GM12864 (cell line): Measurements from ENCODE around the gene EVI5L.
A peak's percentile ranks its signal among the peaks of the same experiment; 100 is the strongest.

Experiments used
- DNase-seq: peaks from one replicate; pipeline ENCODE4 v3.0.0-alpha.2; 2011; ENCODE audit warnings: low read depth
- H3K4me3 ChIP-seq: 2 replicates; pipeline ENCODE4 v1.5.1; 2011; ENCODE audit warnings: mild to moderate bottlenecking, low read depth, low read length, control low read depth
- CTCF ChIP-seq: IDR thresholded peaks from 2 replicates; pipeline ENCODE4 v1.5.1; 2011; ENCODE audit warnings: low read depth, mild to moderate bottlenecking, moderate library complexity, low read length, control low read depth, inconsistent platforms; ENCODE audit errors: missing control alignments

EVI5L gene

DNA sequence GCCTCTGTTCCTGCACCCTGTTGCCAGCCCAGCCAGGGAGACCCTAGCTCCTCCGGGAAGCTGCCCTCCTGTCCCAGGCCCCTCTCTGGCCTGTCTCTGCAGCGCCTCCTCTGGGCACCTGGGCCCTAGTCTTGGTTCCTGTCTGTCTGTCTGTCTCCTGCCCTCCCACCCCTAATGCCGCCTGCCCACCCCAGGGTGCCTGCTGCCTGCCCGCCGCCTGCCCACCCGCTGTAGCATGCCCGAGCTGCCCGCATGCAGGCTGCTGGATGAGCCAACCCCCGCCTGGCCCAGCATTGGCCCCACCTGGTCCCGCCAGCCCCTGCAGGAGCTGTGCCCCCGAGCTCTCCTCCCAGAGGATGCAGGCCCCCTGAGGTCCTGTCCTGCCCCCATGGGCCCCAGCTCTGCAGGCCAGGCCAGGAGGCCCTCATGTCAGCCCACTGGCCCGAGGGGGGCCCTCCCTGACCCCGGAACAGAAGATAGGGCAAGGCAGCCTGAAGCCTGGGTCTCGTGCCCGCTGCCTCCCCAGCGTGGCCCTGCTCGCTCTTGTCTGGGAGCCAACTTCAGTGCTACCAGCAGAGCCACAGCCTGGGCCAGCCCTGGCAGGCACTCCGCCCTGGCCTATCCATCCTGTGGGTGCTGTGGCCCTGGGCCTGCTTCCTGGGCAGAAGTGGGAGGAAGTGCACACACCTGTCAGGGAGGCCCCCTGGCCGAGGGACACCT, 78.9 kb downstream of the EVI5L start:
- no peak overlapping the region for H3K4me3 ChIP-seq
- DNase-seq: no peak

GRCh38 chr19:7909471-7910067, 79.6 kb downstream of the EVI5L start:
- no peak overlapping the region for H3K4me3 ChIP-seq
- no peak for DNase-seq
- no peak for TF ChIP-seq CTCF

More for the DNA sequence above, 78.9 kb downstream of the EVI5L start:
- peak; percentile 15 for TF ChIP-seq CTCF

DNA sequence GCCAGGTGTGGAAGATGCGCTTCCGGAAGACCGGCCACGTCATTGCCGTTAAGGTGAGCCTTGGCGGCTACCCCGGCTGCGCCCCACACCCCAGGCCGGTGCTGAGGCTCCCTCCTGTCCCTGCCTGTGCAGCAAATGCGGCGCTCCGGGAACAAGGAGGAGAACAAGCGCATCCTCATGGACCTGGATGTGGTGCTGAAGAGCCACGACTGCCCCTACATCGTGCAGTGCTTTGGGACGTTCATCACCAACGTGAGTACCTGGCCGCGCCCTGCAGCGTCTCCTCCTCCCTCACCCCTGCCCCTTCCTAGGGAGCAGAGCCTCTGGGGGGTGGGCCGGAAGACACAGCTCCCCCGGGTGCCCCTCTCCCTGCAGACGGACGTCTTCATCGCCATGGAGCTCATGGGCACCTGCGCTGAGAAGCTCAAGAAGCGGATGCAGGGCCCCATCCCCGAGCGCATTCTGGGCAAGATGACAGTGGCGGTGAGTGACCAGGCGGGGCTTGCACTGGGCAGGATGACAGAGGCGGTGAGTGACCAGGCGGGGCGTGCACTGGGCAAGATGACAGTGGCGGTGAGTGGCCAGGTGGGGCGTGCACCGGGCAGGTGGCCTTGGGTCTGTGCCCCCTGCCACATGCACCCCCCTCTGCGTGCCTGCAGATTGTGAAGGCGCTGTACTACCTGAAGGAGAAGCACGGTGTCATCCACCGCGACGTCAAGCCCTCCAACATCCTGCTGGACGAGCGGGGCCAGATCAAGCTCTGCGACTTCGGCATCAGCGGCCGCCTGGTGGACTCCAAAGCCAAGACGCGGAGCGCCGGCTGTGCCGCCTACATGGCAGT, 80.5 kb downstream of the EVI5L start:
- TF ChIP-seq CTCF: no peak

DNA sequence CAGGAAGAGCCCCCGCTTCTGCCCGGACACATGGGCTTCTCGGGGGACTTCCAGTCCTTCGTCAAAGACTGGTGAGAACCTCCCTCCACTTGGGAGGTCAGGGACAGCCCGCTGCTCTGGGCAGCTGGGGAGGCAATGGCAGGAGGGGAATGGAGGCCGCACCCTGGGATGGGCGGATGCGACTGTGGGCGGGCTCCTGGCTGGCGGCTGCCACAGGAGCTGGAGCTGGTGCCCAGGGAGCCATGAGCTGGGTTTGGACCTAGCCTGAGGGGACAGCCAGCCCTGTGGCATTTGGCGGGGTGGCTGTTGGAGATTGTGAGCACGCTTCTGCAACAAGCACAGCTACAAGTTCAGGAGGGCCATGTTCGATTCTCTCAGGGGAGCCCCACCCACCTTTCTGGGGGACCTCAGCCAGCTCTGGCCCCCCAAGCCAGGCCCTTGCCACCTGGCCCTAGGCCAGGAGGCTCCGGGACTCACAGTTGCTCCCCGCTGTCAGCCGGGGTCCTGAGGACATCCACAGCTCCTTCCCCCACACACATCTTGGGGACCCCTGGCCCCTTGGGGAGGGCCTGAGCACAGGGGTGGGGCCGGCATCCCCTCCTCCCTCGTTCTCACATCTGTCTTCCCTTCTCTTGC, 81.6 kb downstream of the EVI5L start:
- no peak for TF ChIP-seq CTCF
- H3K4me3 ChIP-seq: no peak overlapping the region
- DNase-seq: no peak

More for the DNA sequence above, 80.5 kb downstream of the EVI5L start:
- no peak overlapping the region for H3K4me3 ChIP-seq
- DNase-seq: no peak

DNA sequence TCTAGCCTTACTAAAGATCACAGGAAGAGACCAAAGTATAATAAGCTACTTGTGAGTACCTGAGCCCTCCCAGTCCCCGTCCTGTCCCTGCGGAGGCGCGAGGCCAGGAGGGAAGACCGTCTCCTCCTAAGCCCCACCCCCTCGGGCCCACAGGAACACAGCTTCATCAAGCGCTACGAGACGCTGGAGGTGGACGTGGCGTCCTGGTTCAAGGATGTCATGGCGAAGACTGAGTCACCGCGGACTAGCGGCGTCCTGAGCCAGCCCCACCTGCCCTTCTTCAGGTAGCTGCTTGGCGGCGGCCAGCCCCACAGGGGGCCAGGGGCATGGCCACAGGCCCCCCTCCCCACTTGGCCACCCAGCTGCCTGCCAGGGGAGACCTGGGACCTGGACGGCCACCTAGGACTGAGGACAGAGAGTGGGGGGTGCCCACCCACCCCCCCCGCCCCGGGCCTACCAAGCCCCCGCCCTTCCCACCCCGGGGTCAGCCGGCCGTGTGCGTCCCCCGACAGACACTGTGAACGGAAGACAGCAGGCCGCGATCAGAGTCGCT, 82.2 kb downstream of the EVI5L start:
- H3K4me3 ChIP-seq: no peak overlapping the region
- no peak for TF ChIP-seq CTCF
- no peak for DNase-seq

- DNase-seq: no peak
- no peak overlapping the region for H3K4me3 ChIP-seq
- TF ChIP-seq CTCF: no peak
Measured at GRCh38 chr19:7912697-7913564, 82.9 kb downstream of the EVI5L start.
